ENCODE measurements around the gene ATP2C1. TPM values are rescaled to one million over a fixed set of nuclear protein-coding genes. Genes with fewer than 3 reads are reported as not detected.

ATP2C1 gene
- total RNA-seq, 4 donors from 2014 or later, result 32.1 to 52.3 (median 35.0) TPM

GRCh38 chr3:130850044-130850797 is 43.7 kb upstream of the ATP2C1 start:
- Histone ChIP-seq H3K36me3 (no peaks in the 10 kb centered on the region), H3K4me1 (peaks cover 11 to 30% (median 16%) of the 10 kb centered on the region in 4 donors), H3K4me3 (peak overlapping the region in 2 of 4 donors; percentile 6 to 12), H3K9me3 (no peaks in the 10 kb centered on the region), H3K27me3 (no peaks in the 10 kb centered on the region), H3K27ac (replicated peaks in 1 of 4) (peak overlapping the region in 1 of 4 donors; percentile 34)
- intact Hi-C loops (cut with DNase I), result no loop called here
- TF ChIP-seq POLR2A (IDR thresholded peaks at IDR 0.05; ENCODE audit: low read depth) (no peak), POLR2AphosphoS5 (IDR thresholded peaks at IDR 0.05) (no peak), CTCF (IDR thresholded peaks at IDR 0.05) (no peak), EP300 (IDR thresholded peaks at IDR 0.05) (no peak)
- 35% methylated on average over 8 of the region's 8 CpGs for WGBS
- DNase-seq (ENCODE audit: extremely low spot score), result no peak

GRCh38 chr3:130850843-130851242 is 43.0 kb upstream of the ATP2C1 start:
- no peak for DNase-seq (ENCODE audit: extremely low spot score)
- WGBS, result 56% methylated on average over 7 of the region's 7 CpGs
- no peak for TF ChIP-seq CTCF (IDR thresholded peaks at IDR 0.05)
- no peak for TF ChIP-seq POLR2AphosphoS5 (IDR thresholded peaks at IDR 0.05)
- no peak for TF ChIP-seq EP300 (IDR thresholded peaks at IDR 0.05)
- TF ChIP-seq POLR2A (IDR thresholded peaks at IDR 0.05; ENCODE audit: low read depth), result no peak
- H3K27me3 ChIP-seq, result no peaks in the 10 kb centered on the region
- H3K27ac ChIP-seq (replicated peaks in 1 of 4), result peak overlapping the region in 1 of 4 donors; percentile 34
- H3K4me1 ChIP-seq, result peaks cover 11 to 30% (median 16%) of the 10 kb centered on the region in 4 donors
- no peaks in the 10 kb centered on the region for H3K36me3 ChIP-seq
- peak overlapping the region in 2 of 4 donors; percentile 6 to 12 for H3K4me3 ChIP-seq
- intact Hi-C loops (cut with DNase I), result no loop called here
- H3K9me3 ChIP-seq, result no peaks in the 10 kb centered on the region

- H3K36me3 ChIP-seq, result no peaks in the 10 kb centered on the region
- H3K27me3 ChIP-seq, result no peaks in the 10 kb centered on the region
- H3K27ac ChIP-seq (replicated peaks in 1 of 4), result no peak overlapping the region
- no peak overlapping the region for H3K4me3 ChIP-seq
- TF ChIP-seq POLR2A (IDR thresholded peaks at IDR 0.05; ENCODE audit: low read depth) (no peak), POLR2AphosphoS5 (IDR thresholded peaks at IDR 0.05) (no peak), CTCF (IDR thresholded peaks at IDR 0.05) (no peak), EP300 (IDR thresholded peaks at IDR 0.05) (no peak)
- H3K4me1 ChIP-seq, result peaks cover 11 to 30% (median 16%) of the 10 kb centered on the region in 4 donors
- intact Hi-C loops (cut with DNase I), result no loop called here
- H3K9me3 ChIP-seq, result no peaks in the 10 kb centered on the region
- no peak for DNase-seq (ENCODE audit: extremely low spot score)
Observed at GRCh38 chr3:130851277-130851676, 42.6 kb upstream of the ATP2C1 start.

GRCh38 chr3:130853581-130853980 is 40.3 kb upstream of the ATP2C1 start:
- Histone ChIP-seq H3K27me3 (no peaks in the 10 kb centered on the region), H3K4me3 (no peak overlapping the region), H3K4me1 (peaks cover 11 to 30% (median 16%) of the 10 kb centered on the region in 4 donors), H3K9me3 (no peaks in the 10 kb centered on the region), H3K27ac (replicated peaks in 1 of 4) (no peak overlapping the region), H3K36me3 (no peaks in the 10 kb centered on the region)
- intact Hi-C loops (cut with DNase I), result no loop called here
- TF ChIP-seq CTCF (IDR thresholded peaks at IDR 0.05) (no peak), EP300 (IDR thresholded peaks at IDR 0.05) (no peak), POLR2AphosphoS5 (IDR thresholded peaks at IDR 0.05) (no peak), POLR2A (IDR thresholded peaks at IDR 0.05; ENCODE audit: low read depth) (no peak)
- WGBS, result 77% methylated on average over 2 of the region's 2 CpGs
- DNase-seq (ENCODE audit: extremely low spot score), result no peak
